Astrocyte (in vitro differentiated cells and primary cell): ENCODE measurements around the gene ADARB2. TPM values are rescaled to one million over a fixed set of nuclear protein-coding genes. Genes with fewer than 3 reads are reported as not detected.
"Not testable (repeated sequence)": the region's sequence is repeated elsewhere in the genome, so short reads cannot be mapped to it uniquely, and the experiment has no call there.

Source experiments
- DNase-seq: peaks from one replicate; pipeline ENCODE4 v3.0.0-alpha.2; 2010; ENCODE audit warnings: low read depth
- FAIRE-seq: peaks from 2 replicates; lab custom pipeline; 2011; peaks lifted over from hg19 to GRCh38; lab: Jason Lieb, UNC
- H2AFZ ChIP-seq: 2 replicates; pipeline ENCODE4 v1.6.0; 2012; ENCODE audit warnings: low read depth, low read length, inconsistent platforms
- H3K27ac ChIP-seq: 2 replicates; pipeline ENCODE4 v1.5.1; 2011; ENCODE audit warnings: low read depth, low read length, inconsistent platforms
- H3K27me3 ChIP-seq: 2 replicates; pipeline ENCODE4 v1.6.0; 2011; ENCODE audit warnings: low read length, inconsistent platforms; ENCODE audit not compliant: insufficient read depth
- H3K36me3 ChIP-seq: 2 replicates; pipeline ENCODE4 v1.5.1; 2011; ENCODE audit warnings: low read length, inconsistent platforms; ENCODE audit not compliant: insufficient read depth
- H3K4me1 ChIP-seq: 2 replicates; pipeline ENCODE4 v1.5.1; 2011; ENCODE audit warnings: low read length, inconsistent platforms; ENCODE audit not compliant: insufficient read depth
- H3K4me2 ChIP-seq: 2 replicates; pipeline ENCODE4 v1.6.0; 2012; ENCODE audit warnings: low read length, inconsistent platforms
- H3K4me3 ChIP-seq: 2 replicates; pipeline ENCODE4 v1.5.1; 2011; ENCODE audit warnings: low read depth, mild to moderate bottlenecking, low read length, inconsistent platforms; ENCODE audit not compliant: insufficient read depth
- H3K79me2 ChIP-seq: 2 replicates; pipeline ENCODE4 v1.6.0; 2012; ENCODE audit warnings: mild to moderate bottlenecking, low read length, inconsistent platforms; ENCODE audit not compliant: insufficient read depth
- H3K9ac ChIP-seq: 2 replicates; pipeline ENCODE4 v1.6.0; 2012; ENCODE audit warnings: mild to moderate bottlenecking, low read length, inconsistent platforms
- H3K9me3 ChIP-seq: 2 replicates; pipeline ENCODE4 v1.5.1; 2012; ENCODE audit warnings: low read depth, mild to moderate bottlenecking, low read length, inconsistent platforms; ENCODE audit not compliant: insufficient read depth
- H4K20me1 ChIP-seq: 2 replicates; pipeline ENCODE4 v1.6.0; 2012; ENCODE audit warnings: low read length, inconsistent platforms; ENCODE audit not compliant: insufficient read depth
- H3K27ac Mint-ChIP-seq: one replicate; pipeline ENCODE4 v1.8.0; 2021; ENCODE audit warnings: mild to moderate bottlenecking, mixed read lengths; ENCODE audit not compliant: unreplicated experiment
- H3K27me3 Mint-ChIP-seq: one replicate; pipeline ENCODE4 v1.8.0; 2021; ENCODE audit warnings: low read depth, mixed read lengths; ENCODE audit not compliant: unreplicated experiment
- H3K36me3 Mint-ChIP-seq: one replicate; pipeline ENCODE4 v1.8.0; 2021; ENCODE audit warnings: low read depth, mixed read lengths; ENCODE audit not compliant: unreplicated experiment
- H3K4me1 Mint-ChIP-seq: one replicate; pipeline ENCODE4 v1.8.0; 2021; ENCODE audit warnings: low read depth, mixed read lengths; ENCODE audit not compliant: unreplicated experiment
- H3K4me3 Mint-ChIP-seq: one replicate; pipeline ENCODE4 v1.8.0; 2021; ENCODE audit warnings: mild to moderate bottlenecking, moderate library complexity, mixed read lengths; ENCODE audit not compliant: unreplicated experiment
- H3K9me3 Mint-ChIP-seq: one replicate; pipeline ENCODE4 v1.8.0; 2021; ENCODE audit warnings: mild to moderate bottlenecking, mixed read lengths; ENCODE audit not compliant: unreplicated experiment
- EZH2 ChIP-seq: IDR thresholded peaks from 2 replicates; pipeline ENCODE4 v1.6.1; 2012; ENCODE audit warnings: mild to moderate bottlenecking, low read length, inconsistent platforms; ENCODE audit not compliant: insufficient read depth
- total RNA-seq: library from RNA; stranded (reverse); gene quantifications from 2 replicates; pipeline ENCODE4 v1.2.1, GENCODE V29; 2021
- TF ChIP-seq, protein P1 (sequence below): IDR thresholded peaks from 2 replicates; pipeline ENCODE4 v1.5.1; 2011; ENCODE audit warnings: low read depth, mild to moderate bottlenecking, inconsistent platforms, low read length, moderate library complexity; ENCODE audit not compliant: insufficient read depth

ADARB2 gene
- total RNA-seq, 1 donor from 2014 or later, result 0.18 TPM

DNA sequence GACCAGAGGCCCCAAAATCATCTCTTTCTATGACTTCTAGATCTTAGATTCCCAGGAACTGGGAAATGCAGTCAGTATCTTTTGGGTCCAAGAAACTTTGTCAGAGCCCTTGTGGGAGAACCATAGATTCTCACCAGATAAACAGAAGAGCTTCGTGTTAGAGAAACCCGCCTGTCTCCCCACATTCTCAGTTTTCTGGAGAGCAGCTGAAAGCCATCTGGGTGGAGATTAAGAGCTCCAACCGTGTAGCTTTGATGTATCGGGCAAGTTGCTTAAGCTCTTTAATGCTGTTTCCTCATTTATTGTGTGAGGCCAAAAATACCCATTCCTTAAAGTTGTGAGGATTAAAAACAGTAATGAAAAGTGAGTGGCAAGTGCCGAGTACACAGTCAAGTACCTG is 573.5 kb downstream of the ADARB2 start:
- DNase-seq, result no peak
- Mint-ChIP-seq H3K27me3 (peaks cover 62% of the 10 kb centered on the region), H3K4me3 (no peak overlapping the region), H3K27ac (no peak overlapping the region), H3K36me3 (no peaks in the 10 kb centered on the region), H3K4me1 (no peaks in the 10 kb centered on the region), H3K9me3 (peaks cover 2% of the 10 kb centered on the region)
- FAIRE-seq, result no peak
- Histone ChIP-seq H2AFZ (no peak overlapping the region), H3K9ac (no peak overlapping the region), H3K4me3 (no peak overlapping the region), H3K9me3 (no peaks in the 10 kb centered on the region), H3K27me3 (no peaks in the 10 kb centered on the region), H3K36me3 (no peaks in the 10 kb centered on the region), H4K20me1 (no peaks in the 10 kb centered on the region), H3K4me2 (no peak overlapping the region), H3K4me1 (no peaks in the 10 kb centered on the region), H3K79me2 (no peaks in the 10 kb centered on the region), H3K27ac (no peak overlapping the region)
- TF ChIP-seq, protein P1, sequence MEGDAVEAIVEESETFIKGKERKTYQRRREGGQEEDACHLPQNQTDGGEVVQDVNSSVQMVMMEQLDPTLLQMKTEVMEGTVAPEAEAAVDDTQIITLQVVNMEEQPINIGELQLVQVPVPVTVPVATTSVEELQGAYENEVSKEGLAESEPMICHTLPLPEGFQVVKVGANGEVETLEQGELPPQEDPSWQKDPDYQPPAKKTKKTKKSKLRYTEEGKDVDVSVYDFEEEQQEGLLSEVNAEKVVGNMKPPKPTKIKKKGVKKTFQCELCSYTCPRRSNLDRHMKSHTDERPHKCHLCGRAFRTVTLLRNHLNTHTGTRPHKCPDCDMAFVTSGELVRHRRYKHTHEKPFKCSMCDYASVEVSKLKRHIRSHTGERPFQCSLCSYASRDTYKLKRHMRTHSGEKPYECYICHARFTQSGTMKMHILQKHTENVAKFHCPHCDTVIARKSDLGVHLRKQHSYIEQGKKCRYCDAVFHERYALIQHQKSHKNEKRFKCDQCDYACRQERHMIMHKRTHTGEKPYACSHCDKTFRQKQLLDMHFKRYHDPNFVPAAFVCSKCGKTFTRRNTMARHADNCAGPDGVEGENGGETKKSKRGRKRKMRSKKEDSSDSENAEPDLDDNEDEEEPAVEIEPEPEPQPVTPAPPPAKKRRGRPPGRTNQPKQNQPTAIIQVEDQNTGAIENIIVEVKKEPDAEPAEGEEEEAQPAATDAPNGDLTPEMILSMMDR, result no peak
- TF ChIP-seq EZH2, result no peak

DNA sequence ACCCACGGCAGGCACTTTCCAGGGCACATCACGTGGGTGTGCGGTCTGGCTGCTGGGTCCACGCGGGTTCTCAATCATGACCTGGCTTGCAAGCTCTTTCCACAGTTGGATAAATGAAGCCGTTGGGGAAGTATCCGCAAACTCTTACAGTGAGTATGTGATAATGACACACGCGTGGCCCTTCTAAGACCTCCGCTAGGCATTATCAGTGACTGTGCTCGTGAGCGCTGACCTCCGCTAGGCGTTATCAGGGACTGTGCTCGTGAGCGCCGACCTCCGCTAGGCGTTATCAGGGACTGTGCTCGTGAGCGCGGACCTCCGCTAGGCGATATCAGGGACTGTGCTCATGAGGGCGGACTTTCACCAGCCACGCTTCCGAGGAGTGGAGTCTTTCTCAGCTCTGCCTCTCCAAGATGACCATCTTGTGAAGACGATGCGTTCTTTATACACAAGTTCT is 574.1 kb downstream of the ADARB2 start:
- Histone ChIP-seq H3K9ac (no peak overlapping the region), H3K36me3 (no peaks in the 10 kb centered on the region), H4K20me1 (no peaks in the 10 kb centered on the region), H3K4me2 (no peak overlapping the region), H3K27ac (no peak overlapping the region), H3K4me1 (no peaks in the 10 kb centered on the region), H3K4me3 (no peak overlapping the region), H3K9me3 (no peaks in the 10 kb centered on the region), H3K27me3 (no peaks in the 10 kb centered on the region), H2AFZ (no peak overlapping the region), H3K79me2 (no peaks in the 10 kb centered on the region)
- TF ChIP-seq EZH2, result no peak
- TF ChIP-seq, protein P1, result no peak
- Mint-ChIP-seq H3K9me3 (peaks cover 2% of the 10 kb centered on the region), H3K4me1 (no peaks in the 10 kb centered on the region), H3K36me3 (no peaks in the 10 kb centered on the region), H3K4me3 (no peak overlapping the region), H3K27ac (no peak overlapping the region), H3K27me3 (peaks cover 63% of the 10 kb centered on the region)
- no peak for DNase-seq
- FAIRE-seq, result no peak

DNA sequence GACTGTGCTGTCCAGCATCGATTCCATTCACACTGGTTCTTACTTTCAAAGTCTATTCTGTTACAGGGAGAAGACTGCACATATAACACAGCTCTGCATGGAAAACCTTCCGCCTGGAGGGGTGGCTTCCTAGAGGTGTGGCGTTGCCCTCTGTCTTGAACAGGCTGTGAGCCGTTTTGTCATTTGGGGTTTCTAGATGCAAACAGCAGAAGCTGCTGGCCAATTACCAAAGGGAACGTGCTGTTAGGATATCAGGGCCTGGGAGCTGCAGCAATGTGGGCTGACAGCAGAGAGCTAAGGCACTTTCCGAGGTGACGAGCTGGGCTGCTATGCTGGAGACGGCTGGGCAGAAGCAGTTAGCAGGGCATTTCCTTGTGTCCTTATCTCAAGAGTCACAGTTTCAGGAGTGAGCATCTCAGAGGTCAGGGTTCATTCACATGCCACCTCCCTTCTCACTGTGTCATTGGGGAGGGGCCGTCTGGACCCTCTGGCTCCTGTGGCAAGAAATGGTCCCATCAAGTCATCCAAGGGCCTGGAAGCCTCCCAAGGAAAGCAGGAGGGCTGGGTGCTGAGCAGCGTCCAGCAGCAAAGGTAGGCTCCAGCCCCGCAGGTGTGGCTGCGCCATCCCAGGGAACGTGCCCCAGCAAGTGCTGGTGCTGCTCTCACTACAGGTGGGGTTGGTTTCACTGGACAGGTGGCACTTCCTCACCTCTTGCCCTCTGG is 574.7 kb downstream of the ADARB2 start:
- no peak overlapping the region for H3K27ac Mint-ChIP-seq

DNA sequence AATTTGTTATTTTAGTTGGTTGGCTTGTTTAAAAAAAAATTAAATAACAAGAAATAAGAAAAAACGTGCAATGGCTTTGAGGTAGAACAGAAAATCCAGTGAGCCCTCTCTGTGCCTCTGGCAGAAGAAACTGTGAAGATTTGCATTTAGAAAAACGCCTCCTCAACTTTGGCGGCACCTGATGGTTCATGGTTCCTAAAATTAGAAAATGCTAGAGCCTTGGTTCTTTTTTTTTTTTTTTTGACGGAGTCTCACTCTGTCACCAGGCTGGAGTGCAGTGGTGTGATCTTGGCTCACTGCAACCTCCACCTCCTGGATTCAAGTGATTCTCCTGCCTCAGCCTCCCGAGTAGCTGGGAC is 576.0 kb downstream of the ADARB2 start:
- H3K79me2 ChIP-seq, H3K4me3 Mint-ChIP-seq, H3K4me1 Mint-ChIP-seq, H3K4me1 ChIP-seq, H3K4me3 ChIP-seq, DNase-seq, H3K27ac Mint-ChIP-seq, H4K20me1 ChIP-seq, H3K27me3 ChIP-seq, H3K36me3 ChIP-seq, H3K27ac ChIP-seq, H3K4me2 ChIP-seq, H3K9me3 ChIP-seq, H2AFZ ChIP-seq, H3K9ac ChIP-seq, FAIRE-seq, H3K36me3 Mint-ChIP-seq, H3K9me3 Mint-ChIP-seq: not testable (repeated sequence)
- H3K27me3 Mint-ChIP-seq, result peaks cover 72% of the 10 kb centered on the region

More for the DNA sequence above, 574.7 kb downstream of the ADARB2 start:
- Mint-ChIP-seq H3K36me3 (no peaks in the 10 kb centered on the region), H3K4me1 (no peaks in the 10 kb centered on the region), H3K27me3 (peaks cover 68% of the 10 kb centered on the region), H3K9me3 (peaks cover 2% of the 10 kb centered on the region), H3K4me3 (no peak overlapping the region)
- Histone ChIP-seq H3K79me2 (no peaks in the 10 kb centered on the region), H3K4me1 (no peaks in the 10 kb centered on the region), H3K4me2 (no peak overlapping the region), H3K9ac (no peak overlapping the region), H3K9me3 (no peaks in the 10 kb centered on the region), H3K27me3 (no peaks in the 10 kb centered on the region), H2AFZ (no peak overlapping the region), H4K20me1 (no peaks in the 10 kb centered on the region), H3K27ac (no peak overlapping the region), H3K4me3 (no peak overlapping the region), H3K36me3 (no peaks in the 10 kb centered on the region)
- FAIRE-seq (no peak), DNase-seq (no peak)
- TF ChIP-seq, protein P1, result no peak
- no peak for TF ChIP-seq EZH2
